ENCODE data around the gene HSPA9. TPM values are rescaled to one million over a fixed set of nuclear protein-coding genes. Genes with fewer than 3 reads are reported as not detected.

Gene HSPA9
- total RNA-seq, 4 donors from 2014 or later = 139 to 250 (median 186) TPM

GRCh38 chr5:138529812-138530211, 45.4 kb downstream of the HSPA9 start:
- Histone ChIP-seq H3K27ac (replicated peaks in 1 of 4) (no peak overlapping the region), H3K4me3 (no peak overlapping the region), H3K9me3 (no peaks in the 10 kb centered on the region), H3K36me3 (peaks cover 0 to 9% (median 0%) of the 10 kb centered on the region in 4 donors), H3K4me1 (peaks cover 10 to 40% (median 27%) of the 10 kb centered on the region in 4 donors), H3K27me3 (no peaks in the 10 kb centered on the region)
- TF ChIP-seq EP300 (IDR thresholded peaks at IDR 0.05) (no peak), POLR2AphosphoS5 (IDR thresholded peaks at IDR 0.05) (no peak), POLR2A (IDR thresholded peaks at IDR 0.05; ENCODE audit: low read depth) (no peak), CTCF (IDR thresholded peaks at IDR 0.05) (no peak)
- WGBS = 96% methylated on average over 8 of the region's 8 CpGs
- intact Hi-C loops (cut with DNase I) = no loop called here
- DNase-seq (ENCODE audit: extremely low spot score) = no peak

- WGBS = 77% methylated on average over 7 of the region's 7 CpGs
- H3K36me3 ChIP-seq = peaks cover 0 to 9% (median 0%) of the 10 kb centered on the region in 4 donors
- no peaks in the 10 kb centered on the region for H3K27me3 ChIP-seq
- no peak overlapping the region for H3K4me3 ChIP-seq
- peaks cover 6 to 31% (median 19%) of the 10 kb centered on the region in 4 donors for H3K4me1 ChIP-seq
- TF ChIP-seq POLR2AphosphoS5 (IDR thresholded peaks at IDR 0.05) (no peak), EP300 (IDR thresholded peaks at IDR 0.05) (no peak), CTCF (IDR thresholded peaks at IDR 0.05) (no peak), POLR2A (IDR thresholded peaks at IDR 0.05; ENCODE audit: low read depth) (no peak)
- H3K27ac ChIP-seq (replicated peaks in 1 of 4) = no peak overlapping the region
- H3K9me3 ChIP-seq = no peaks in the 10 kb centered on the region
- intact Hi-C loops (cut with DNase I) = no loop called here
- DNase-seq (ENCODE audit: extremely low spot score) = no peak
Observed at GRCh38 chr5:138528744-138529469, 46.3 kb downstream of the HSPA9 start.

GRCh38 chr5:138528208-138528607, 47.0 kb downstream of the HSPA9 start:
- WGBS = 88% methylated on average over 1 of the region's 1 CpG

GRCh38 chr5:138527170-138527569, 48.0 kb downstream of the HSPA9 start:
- intact Hi-C loops (cut with DNase I) = no loop called here
- WGBS = 44% methylated on average over 1 of the region's 1 CpG
- Histone ChIP-seq H3K27me3 (no peaks in the 10 kb centered on the region), H3K4me3 (no peak overlapping the region), H3K4me1 (peaks cover under 1 to 21% (median 10%) of the 10 kb centered on the region in 4 donors), H3K9me3 (no peaks in the 10 kb centered on the region), H3K27ac (replicated peaks in 1 of 4) (no peak overlapping the region), H3K36me3 (peaks cover 0 to 14% (median 2%) of the 10 kb centered on the region in 4 donors)
- TF ChIP-seq POLR2AphosphoS5 (IDR thresholded peaks at IDR 0.05) (no peak), CTCF (IDR thresholded peaks at IDR 0.05) (no peak), POLR2A (IDR thresholded peaks at IDR 0.05; ENCODE audit: low read depth) (no peak), EP300 (IDR thresholded peaks at IDR 0.05) (no peak)
- no peak for DNase-seq (ENCODE audit: extremely low spot score)

More at GRCh38 chr5:138528208-138528607, 47.0 kb downstream of the HSPA9 start:
- Histone ChIP-seq H3K27me3 (no peaks in the 10 kb centered on the region), H3K4me1 (peaks cover 6 to 30% (median 18%) of the 10 kb centered on the region in 4 donors), H3K9me3 (no peaks in the 10 kb centered on the region), H3K36me3 (peaks cover 0 to 7% (median under 1%) of the 10 kb centered on the region in 4 donors), H3K27ac (replicated peaks in 1 of 4) (no peak overlapping the region), H3K4me3 (no peak overlapping the region)
- no peak for DNase-seq (ENCODE audit: extremely low spot score)
- intact Hi-C loops (cut with DNase I) = no loop called here
- TF ChIP-seq CTCF (IDR thresholded peaks at IDR 0.05) = no peak
- TF ChIP-seq POLR2A (IDR thresholded peaks at IDR 0.05; ENCODE audit: low read depth) = no peak
- TF ChIP-seq POLR2AphosphoS5 (IDR thresholded peaks at IDR 0.05) = no peak
